SU-DHL-6 (cell line): ENCODE results near the gene FBXO31.

Source experiments
- EZH2phosphoT487 ChIP-seq: fragments of 200-600 bp; sonication (generic), shearing (Covaris generic); conservative IDR thresholded peaks from 2 replicates; pipeline ENCODE4 v1.6.1; 2018; ENCODE audit warnings: mild to moderate bottlenecking, antibody characterized with exemption, low read length, moderate library complexity, mixed read lengths
- TF ChIP-seq, protein P1 (sequence below): fragments of 200-600 bp; sonication (generic); IDR thresholded peaks from one replicate; pipeline ENCODE4 v1.5.1; 2017; ENCODE audit warnings: antibody characterized with exemption, mild to moderate bottlenecking, low read length, moderate library complexity; ENCODE audit not compliant: insufficient read depth, poor library complexity, severe bottlenecking

GRCh38 chr16:87295661-87296531, 87.7 kb downstream of the FBXO31 start:
- TF ChIP-seq, protein P1, sequence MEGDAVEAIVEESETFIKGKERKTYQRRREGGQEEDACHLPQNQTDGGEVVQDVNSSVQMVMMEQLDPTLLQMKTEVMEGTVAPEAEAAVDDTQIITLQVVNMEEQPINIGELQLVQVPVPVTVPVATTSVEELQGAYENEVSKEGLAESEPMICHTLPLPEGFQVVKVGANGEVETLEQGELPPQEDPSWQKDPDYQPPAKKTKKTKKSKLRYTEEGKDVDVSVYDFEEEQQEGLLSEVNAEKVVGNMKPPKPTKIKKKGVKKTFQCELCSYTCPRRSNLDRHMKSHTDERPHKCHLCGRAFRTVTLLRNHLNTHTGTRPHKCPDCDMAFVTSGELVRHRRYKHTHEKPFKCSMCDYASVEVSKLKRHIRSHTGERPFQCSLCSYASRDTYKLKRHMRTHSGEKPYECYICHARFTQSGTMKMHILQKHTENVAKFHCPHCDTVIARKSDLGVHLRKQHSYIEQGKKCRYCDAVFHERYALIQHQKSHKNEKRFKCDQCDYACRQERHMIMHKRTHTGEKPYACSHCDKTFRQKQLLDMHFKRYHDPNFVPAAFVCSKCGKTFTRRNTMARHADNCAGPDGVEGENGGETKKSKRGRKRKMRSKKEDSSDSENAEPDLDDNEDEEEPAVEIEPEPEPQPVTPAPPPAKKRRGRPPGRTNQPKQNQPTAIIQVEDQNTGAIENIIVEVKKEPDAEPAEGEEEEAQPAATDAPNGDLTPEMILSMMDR = no peak
- no peak for TF ChIP-seq EZH2phosphoT487
